ENCODE results near the gene IL2RG.
A peak's percentile ranks its signal among the peaks of the same experiment; 100 is the strongest.

The IL2RG gene

GRCh38 chrX:71128166-71128833 is 16.9 kb upstream of the IL2RG start:
- no peak for TF ChIP-seq CTCF (IDR thresholded peaks at IDR 0.05; ENCODE audit: poor library complexity, severe bottlenecking)
- DNase-seq (ENCODE audit: low spot score) (no peak), ATAC-seq (ENCODE audit: low read depth) (no peak)
- no peak overlapping the region for H3K27ac ChIP-seq (ENCODE audit: poor library complexity, severe bottlenecking)
- H3K4me1 ChIP-seq (ENCODE audit: insufficient read depth, poor library complexity, severe bottlenecking), result no peaks in the 10 kb centered on the region
- H3K4me3 ChIP-seq (ENCODE audit: severe bottlenecking), result no peak overlapping the region
- peaks cover 19% of the 10 kb centered on the region for H3K36me3 ChIP-seq (ENCODE audit: low read depth)
- no peaks in the 10 kb centered on the region for H3K27me3 ChIP-seq (ENCODE audit: insufficient read depth, poor library complexity, severe bottlenecking)
- H3K9me3 ChIP-seq (ENCODE audit: severe bottlenecking), result no peaks in the 10 kb centered on the region

GRCh38 chrX:71118985-71119535 is 7.7 kb upstream of the IL2RG start:
- Histone ChIP-seq H3K27ac (ENCODE audit: poor library complexity, severe bottlenecking) (no peak overlapping the region), H3K27me3 (ENCODE audit: insufficient read depth, poor library complexity, severe bottlenecking) (no peaks in the 10 kb centered on the region), H3K4me3 (ENCODE audit: severe bottlenecking) (peak overlapping the region; percentile 62), H3K4me1 (ENCODE audit: insufficient read depth, poor library complexity, severe bottlenecking) (no peaks in the 10 kb centered on the region), H3K9me3 (ENCODE audit: severe bottlenecking) (no peaks in the 10 kb centered on the region), H3K36me3 (ENCODE audit: low read depth) (peaks cover 5% of the 10 kb centered on the region; the same call in 1 of the 2 replicates)
- TF ChIP-seq CTCF (IDR thresholded peaks at IDR 0.05; ENCODE audit: poor library complexity, severe bottlenecking), result no peak
- DNase-seq (ENCODE audit: low spot score), result no peak
- ATAC-seq (ENCODE audit: low read depth), result peak; percentile 43; the same call in 2 of the 3 replicates

- Histone ChIP-seq H3K9me3 (ENCODE audit: severe bottlenecking) (no peaks in the 10 kb centered on the region), H3K27ac (ENCODE audit: poor library complexity, severe bottlenecking) (no peak within 1 kb of the TSS), H3K4me3 (ENCODE audit: severe bottlenecking) (peak within 1 kb of the TSS; percentile 62), H3K4me1 (ENCODE audit: insufficient read depth, poor library complexity, severe bottlenecking) (no peaks in the 10 kb centered on the region), H3K36me3 (ENCODE audit: low read depth) (0 out of 2 replicates have a peak, but pooled peaks cover 5% of the 10 kb centered on the region), H3K27me3 (ENCODE audit: insufficient read depth, poor library complexity, severe bottlenecking) (no peaks in the 10 kb centered on the region)
- ATAC-seq (ENCODE audit: low read depth) (peak; percentile 90), DNase-seq (ENCODE audit: low spot score) (peak; percentile 63)
- TF ChIP-seq CTCF (IDR thresholded peaks at IDR 0.05; ENCODE audit: poor library complexity, severe bottlenecking), result no peak
Observed at GRCh38 chrX:71118032-71118984, 6.9 kb upstream of the IL2RG start, which contains the start of gene MED12. Gene MED12 (plus strand): TSS chrX:71118596. CDS start chrX:71118755, 159 bp downstream.

- DNase-seq (ENCODE audit: low spot score) (no peak), ATAC-seq (ENCODE audit: low read depth) (no peak)
- no peaks in the 10 kb centered on the region for H3K27me3 ChIP-seq (ENCODE audit: insufficient read depth, poor library complexity, severe bottlenecking)
- no peaks in the 10 kb centered on the region for H3K9me3 ChIP-seq (ENCODE audit: severe bottlenecking)
- H3K36me3 ChIP-seq (ENCODE audit: low read depth), result 0 out of 2 replicates have a peak, but pooled peaks cover 5% of the 10 kb centered on the region
- no peak overlapping the region for H3K27ac ChIP-seq (ENCODE audit: poor library complexity, severe bottlenecking)
- no peak for TF ChIP-seq CTCF (IDR thresholded peaks at IDR 0.05; ENCODE audit: poor library complexity, severe bottlenecking)
- no peak overlapping the region for H3K4me3 ChIP-seq (ENCODE audit: severe bottlenecking)
- no peaks in the 10 kb centered on the region for H3K4me1 ChIP-seq (ENCODE audit: insufficient read depth, poor library complexity, severe bottlenecking)
Observed at GRCh38 chrX:71117358-71117757, 6.0 kb upstream of the IL2RG start.
